Activated CD4-positive, alpha-beta T cell treated with anti-CD3 and anti-CD28 coated beads, Interleukin-2, amount 50 U/mL, for 1 hour (primary cell): ENCODE data around the gene OR52D1.

ENCODE experiments used
- DNase-seq: peaks from one replicate; pipeline ENCODE4 v3.0.0-alpha.2; 2020

OR52D1 gene

DNA sequence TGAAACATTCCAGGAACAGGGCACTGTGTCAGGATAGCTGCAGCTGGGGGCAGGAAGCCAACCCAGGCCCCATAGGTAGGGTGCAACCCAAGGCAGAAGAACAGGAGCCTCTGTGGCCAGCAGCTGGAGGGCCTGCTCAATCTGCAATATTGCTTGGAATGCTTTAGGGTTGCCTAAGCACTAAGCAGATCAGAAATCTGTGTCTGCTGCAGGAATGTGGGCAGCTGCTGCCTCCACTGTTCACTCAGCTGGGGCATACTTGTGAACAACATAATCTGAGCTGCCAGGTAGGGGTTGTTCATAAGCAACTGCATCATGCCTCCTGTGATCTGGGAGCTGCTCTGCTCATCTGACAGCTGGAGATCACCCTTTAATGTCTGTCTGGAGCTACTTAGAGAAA is 26.4 kb downstream of the OR52D1 start:
- no peak for DNase-seq

DNA sequence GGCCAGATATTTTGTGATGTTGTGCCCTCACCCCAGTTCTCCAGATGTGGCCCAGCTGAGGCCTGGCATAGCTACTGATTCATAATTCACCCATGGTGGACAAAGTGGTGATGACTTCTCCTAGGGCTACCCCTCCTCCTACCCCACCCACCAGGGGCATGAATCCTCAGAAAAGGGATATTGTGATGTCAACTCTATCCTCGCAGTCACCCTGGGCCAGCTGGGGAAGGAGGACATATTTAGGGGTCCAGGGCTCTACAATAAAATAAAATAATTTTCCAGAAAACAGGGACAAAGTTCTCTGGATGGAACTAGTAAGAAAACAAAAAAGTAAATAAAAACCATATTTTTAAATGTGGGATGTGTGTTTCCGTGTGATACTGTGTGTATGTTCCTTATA is 28.1 kb downstream of the OR52D1 start, which contains the start of gene UBQLNL:
Gene UBQLNL, minus strand, starts transcription at position 101 of the 400 bp plus-strand sequence. CDS start 258 bp downstream, outside the sequence.
- no peak for DNase-seq

DNA sequence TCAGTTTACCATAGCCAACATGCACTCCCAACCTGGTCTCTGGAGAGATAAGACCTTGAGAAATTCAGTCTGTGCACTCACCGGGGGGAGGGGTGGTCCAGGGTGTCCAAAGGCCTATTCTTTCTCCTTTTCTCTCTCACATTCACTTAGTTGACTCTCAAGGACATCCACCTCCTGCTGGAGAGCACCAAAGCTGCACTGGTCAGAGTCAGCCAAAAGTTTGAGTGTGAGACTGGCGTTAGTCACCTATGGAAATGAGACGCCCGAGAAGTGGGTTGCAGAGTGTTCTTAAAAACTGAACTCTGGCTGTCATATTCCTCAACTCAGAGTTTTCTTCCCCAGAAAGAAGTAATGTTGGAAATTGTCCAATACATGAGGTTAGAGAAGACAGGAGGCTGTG is 33.1 kb downstream of the OR52D1 start:
- no peak for DNase-seq

DNA sequence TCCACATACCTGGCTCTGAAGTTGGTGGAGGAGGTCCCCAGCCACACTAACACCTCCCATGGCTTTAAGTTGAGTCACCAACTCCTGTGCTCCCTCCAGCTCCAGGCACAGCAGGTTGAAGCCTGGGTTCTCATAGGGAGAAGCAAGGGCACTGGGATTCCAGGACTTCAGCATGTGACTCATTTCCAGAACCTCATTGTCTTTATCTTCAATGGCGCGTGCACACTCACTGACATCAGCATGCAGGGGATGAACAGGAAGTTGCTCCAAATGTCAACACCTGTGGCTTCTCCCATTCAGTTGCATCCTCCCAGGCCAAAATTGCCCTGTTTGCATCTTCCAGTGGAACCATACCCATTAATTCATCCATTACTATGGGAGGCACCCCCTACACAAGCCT is 33.8 kb downstream of the OR52D1 start:
- no peak for DNase-seq

DNA sequence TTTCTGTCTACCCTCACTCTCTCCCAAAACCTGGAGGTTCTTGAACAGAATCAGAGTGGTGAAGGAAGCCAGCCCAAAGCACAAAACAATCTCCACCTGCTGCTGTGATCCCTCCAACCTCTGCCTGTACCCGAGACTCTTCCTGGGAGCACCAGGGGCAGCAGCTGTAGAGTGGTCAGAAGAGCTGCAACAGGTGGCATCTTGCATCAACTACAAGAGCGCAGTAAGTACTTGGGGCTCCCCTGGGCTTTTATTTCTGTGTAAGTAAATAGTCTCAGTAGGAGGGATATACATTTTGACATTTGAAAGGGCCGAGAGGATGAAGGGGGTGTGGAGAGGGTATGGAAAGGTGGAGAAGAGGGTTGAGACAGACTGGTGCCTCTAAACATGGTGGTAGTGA is 36.3 kb downstream of the OR52D1 start:
- no peak for DNase-seq

DNA sequence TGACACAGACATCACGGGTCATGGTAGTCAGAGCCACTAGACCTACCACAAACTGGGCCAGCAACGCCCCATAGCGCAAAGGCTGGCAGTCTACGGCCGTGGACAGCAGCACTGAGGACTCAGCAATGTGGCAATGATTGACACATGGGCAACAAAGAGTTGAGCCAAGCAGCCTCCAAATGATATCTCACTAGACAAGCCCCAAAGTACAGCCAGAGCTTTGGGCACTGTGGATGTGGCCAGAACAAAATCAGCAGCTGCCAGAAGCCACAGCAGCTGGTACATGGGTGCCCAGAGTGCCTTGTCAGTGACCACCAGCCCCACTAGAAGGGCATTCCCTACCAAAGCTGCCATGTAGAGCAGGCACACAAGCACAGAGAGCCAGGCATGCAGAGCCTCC is 39.2 kb downstream of the OR52D1 start:
- DNase-seq, result no peak

DNA sequence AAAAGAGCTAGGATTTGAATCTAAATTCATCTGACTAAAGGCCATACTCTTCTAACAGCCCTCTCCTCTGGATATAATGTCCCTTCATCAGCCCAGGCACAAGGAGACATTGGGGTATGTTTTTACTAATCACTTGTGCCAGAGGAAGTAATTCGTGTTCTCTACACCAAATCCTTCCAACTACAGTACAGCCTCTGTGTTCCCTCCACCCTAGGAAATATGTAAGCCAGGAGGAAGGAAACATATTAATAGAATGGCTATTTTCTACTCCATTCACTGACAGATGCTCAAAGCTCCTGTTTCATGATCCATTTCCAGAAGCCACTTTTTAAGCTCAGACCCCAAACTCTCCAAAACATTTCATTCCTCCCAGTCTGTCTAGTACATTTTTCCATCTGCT is 40.0 kb downstream of the OR52D1 start:
- no peak for DNase-seq

DNA sequence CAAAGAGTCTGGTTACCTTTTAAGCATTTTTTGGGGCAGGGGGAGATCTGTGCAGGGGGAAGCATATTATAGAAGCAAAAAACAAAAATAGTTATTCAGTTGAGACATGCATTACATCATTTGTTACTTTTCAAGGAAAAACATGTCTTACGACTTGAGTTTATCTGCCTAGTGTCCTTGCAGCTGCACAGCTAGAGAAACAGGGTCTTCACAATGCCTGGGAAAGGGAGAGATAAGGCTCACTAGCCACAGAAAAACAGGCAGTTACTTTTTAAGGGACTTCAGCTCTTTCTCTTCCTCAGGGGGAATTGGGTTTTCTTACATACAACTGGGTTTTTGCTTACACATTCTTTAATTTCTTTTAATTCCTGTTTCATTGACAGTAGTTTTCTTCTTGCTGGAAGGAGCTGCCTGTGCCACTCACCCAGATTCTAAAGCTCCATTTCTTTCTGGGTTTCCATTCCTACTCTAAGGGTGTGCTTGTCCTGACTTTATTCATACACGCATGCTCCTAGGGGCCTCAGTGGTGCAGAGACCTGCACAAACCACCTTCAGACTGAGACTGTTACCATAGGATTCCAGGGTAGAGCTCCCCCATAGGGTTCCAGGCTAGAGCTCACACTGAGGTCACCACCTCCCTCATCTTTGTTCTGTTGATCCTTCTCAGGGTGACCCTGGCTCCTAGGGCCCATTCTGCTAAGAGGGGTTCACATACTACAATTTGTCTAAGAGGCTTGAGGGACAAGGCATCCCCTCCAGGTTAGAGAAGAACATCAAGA is 42.8 kb downstream of the OR52D1 start:
- no peak for DNase-seq

DNA sequence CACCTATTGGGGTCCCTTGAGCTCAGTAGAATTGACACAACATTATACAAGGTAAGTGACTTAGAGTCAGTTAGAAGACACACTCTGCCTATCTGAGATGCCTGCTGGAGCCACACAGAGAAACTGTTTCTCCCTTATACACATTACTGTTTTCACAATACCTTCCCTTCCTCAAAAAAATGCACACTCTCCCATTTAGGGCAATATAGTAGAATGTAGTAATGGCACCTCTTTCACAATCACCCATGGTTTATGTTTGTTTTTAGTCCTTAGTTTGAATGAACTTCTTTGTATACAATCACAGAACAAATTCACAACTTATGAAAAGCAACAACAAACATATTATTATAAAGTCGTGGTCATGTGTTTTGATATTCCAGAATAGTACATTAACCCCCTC is 45.6 kb downstream of the OR52D1 start:
- DNase-seq, result no peak

DNA sequence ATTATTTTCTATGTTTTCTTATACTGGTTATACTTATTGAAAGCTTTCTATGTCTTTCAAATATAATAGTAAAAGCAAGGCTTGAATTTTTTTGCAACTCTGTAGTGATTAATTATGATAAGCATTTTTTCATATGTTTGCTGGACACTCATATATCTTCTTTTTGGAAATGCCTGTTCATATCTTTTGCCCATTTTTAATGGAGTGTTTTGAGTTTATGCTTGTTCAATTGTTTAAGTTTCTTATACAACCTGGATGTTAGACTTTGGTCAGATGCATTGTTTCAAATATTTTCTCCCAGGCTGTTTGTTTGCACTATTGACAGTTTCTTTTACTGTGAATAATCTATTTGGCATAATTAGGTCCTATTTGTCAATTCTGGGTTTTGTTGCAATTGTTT is 48.0 kb downstream of the OR52D1 start:
- no peak for DNase-seq
